Measurements from ENCODE around the gene FNDC11. TPM values are rescaled to one million over a fixed set of nuclear protein-coding genes. Genes with fewer than 3 reads are reported as not detected.

FNDC11 gene
- total and polyA plus RNA-seq, 8 donors, result 0.23 to 0.84 (median 0.67) TPM

DNA sequence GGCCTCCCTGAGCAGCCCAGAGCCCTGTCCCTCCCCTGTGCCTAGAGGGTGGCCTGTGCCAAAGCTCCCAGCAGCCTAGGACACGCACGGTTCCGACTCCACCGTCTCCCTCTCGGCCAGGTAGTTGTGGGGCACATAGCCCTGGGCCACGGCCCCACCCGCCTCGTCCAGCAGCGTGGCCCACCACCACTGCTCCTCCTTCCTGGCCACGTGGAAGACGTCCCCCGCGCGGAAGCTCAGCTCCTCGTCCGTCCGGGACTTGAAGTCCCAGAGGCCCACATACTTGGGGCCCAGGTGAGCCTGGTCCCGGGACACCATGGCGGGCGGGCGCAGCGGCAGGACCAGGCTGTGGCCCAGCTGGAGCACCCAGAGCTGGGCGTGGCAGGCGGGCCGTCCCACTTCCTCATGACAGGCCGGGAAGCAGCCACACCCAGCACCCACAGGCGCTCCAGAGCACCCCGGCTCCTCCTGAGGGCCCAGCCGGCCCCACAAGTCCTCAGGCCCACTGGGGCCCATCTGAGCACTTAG, 16.9 kb upstream of the FNDC11 start, which contains the start of gene PTK6:
TSS of gene PTK6 (minus strand) at position 380 of the 528 bp plus-strand sequence. CDS start at position 318, 62 bp downstream.
- peak within 1 kb of the TSS; percentile 85 to 89 for H3K27ac ChIP-seq
- H3K4me3 ChIP-seq, result peak within 1 kb of the TSS; percentile 25 to 42

DNA sequence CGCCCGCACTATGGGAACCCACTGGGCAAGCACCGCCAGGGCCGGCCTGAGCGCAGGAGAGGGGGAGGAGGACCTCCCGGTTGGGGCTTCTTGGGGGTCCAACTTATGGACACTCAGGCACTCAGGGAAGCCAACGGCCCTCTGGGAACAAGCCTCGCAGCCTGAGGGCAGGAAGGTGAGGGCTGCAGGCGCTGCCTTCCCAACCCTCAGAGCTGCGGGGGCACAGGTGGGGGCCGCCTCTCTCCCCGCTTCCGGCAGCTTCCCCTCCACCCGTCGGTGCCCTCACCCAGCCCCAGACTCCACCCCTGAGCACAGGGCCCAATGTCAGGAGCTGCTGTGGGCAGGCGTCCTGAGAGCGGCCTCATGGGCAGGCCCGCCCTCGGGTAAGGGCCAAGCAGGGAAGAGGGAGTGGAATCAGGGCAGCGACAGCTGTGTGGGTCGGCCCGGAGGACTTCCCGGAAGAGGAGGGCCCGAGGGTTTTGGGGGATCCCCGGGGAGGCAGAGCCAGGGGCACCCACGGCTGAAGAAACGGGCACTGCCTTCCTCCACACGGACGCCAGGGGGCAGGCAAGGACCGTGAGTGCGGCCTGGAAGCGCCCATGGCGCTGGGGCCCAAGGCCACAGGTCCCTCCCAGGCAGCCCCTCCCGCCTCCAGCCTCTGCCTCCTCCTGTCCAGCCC, 16.3 kb upstream of the FNDC11 start:
- peak; percentile 92 for ATAC-seq
- intact Hi-C loops (cut with DNase I), result no loop called here
- peak overlapping the region; percentile 25 to 42 for H3K4me3 ChIP-seq

More for the DNA sequence above, 16.9 kb upstream of the FNDC11 start, which contains the start of gene PTK6:
- Histone ChIP-seq H3K27me3 (peaks cover 0 to 41% of the 10 kb centered on the region in 2 donors), H3K9me3 (no peaks in the 10 kb centered on the region), H3K4me1 (peaks cover 13 to 31% of the 10 kb centered on the region in 2 donors), H3K36me3 (no peaks in the 10 kb centered on the region)
- intact Hi-C loops (cut with DNase I), result no loop called here
- TF ChIP-seq, protein P1, sequence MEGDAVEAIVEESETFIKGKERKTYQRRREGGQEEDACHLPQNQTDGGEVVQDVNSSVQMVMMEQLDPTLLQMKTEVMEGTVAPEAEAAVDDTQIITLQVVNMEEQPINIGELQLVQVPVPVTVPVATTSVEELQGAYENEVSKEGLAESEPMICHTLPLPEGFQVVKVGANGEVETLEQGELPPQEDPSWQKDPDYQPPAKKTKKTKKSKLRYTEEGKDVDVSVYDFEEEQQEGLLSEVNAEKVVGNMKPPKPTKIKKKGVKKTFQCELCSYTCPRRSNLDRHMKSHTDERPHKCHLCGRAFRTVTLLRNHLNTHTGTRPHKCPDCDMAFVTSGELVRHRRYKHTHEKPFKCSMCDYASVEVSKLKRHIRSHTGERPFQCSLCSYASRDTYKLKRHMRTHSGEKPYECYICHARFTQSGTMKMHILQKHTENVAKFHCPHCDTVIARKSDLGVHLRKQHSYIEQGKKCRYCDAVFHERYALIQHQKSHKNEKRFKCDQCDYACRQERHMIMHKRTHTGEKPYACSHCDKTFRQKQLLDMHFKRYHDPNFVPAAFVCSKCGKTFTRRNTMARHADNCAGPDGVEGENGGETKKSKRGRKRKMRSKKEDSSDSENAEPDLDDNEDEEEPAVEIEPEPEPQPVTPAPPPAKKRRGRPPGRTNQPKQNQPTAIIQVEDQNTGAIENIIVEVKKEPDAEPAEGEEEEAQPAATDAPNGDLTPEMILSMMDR (IDR thresholded peaks at IDR 0.05), result no peak
- ATAC-seq, result peak; percentile 69
- DNase-seq, result peak in 2 of 4 donors; percentile 88 to 94

DNA sequence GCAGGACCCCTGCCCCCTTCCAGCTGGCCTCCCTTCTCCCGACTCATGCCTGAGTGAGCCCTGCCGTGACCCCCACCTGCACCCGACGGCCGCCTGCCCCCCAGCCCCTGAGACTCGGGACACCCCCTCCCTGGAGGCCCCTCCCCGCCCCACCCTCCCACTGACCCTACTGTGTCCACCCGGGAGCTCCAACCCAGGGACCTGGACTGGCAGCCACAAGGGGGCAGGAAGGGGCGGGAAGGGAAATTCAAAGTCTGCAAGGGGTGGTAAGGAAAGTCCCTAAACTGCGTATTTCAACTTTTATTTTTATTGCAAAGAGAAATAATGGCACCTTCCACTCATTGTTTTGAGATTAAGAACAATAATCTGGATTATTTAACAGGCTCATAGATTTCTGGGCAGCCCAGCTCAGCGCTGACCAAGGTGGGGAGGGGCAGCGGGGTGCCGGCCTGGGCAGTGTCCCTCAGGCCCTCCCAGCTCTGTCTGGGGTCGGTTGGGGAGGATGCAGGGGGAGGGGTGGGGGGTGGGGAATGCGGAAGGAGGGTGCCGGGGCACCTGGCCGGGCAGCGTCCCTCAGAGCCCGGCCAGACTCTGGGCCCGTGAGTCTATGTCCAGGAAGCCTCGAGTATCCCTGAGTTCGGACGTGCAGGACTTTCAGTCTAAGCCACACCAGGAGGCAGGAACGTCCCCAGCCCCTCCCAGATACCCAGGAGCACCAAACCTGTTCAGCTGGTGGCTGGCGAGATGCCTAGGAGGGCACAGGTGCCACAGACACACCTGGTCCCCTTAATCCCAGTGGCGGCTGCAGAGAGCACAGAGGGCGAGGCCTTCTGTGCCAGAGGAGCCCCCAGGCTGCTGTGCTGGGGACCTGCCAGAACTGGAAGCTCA, 15.5 kb upstream of the FNDC11 start:
- H3K4me1 ChIP-seq, result peaks cover 13 to 31% of the 10 kb centered on the region in 2 donors
- intact Hi-C loops (cut with DNase I), result no loop called here
- H3K9me3 ChIP-seq, result no peaks in the 10 kb centered on the region
- H3K27me3 ChIP-seq, result peaks cover 0 to 32% of the 10 kb centered on the region in 2 donors
- TF ChIP-seq, protein P1 (IDR thresholded peaks at IDR 0.05), result peak in 1 of 2 donors; percentile 0
- peak in 2 of 4 donors; percentile 75 to 81 for DNase-seq
- no peaks in the 10 kb centered on the region for H3K36me3 ChIP-seq
- peak overlapping the region; percentile 85 to 89 for H3K27ac ChIP-seq
- H3K4me3 ChIP-seq, result peak overlapping the region; percentile 25 to 42
- ATAC-seq, result peak; percentile 36

More for the DNA sequence above, 16.3 kb upstream of the FNDC11 start:
- Histone ChIP-seq H3K36me3 (no peaks in the 10 kb centered on the region), H3K9me3 (no peaks in the 10 kb centered on the region), H3K4me1 (peaks cover 13 to 31% of the 10 kb centered on the region in 2 donors), H3K27me3 (peaks cover 0 to 38% of the 10 kb centered on the region in 2 donors), H3K27ac (peak overlapping the region; percentile 85 to 89)
- TF ChIP-seq, protein P1 (IDR thresholded peaks at IDR 0.05), result peak; percentile 95 to 99
- DNase-seq, result peak; percentile 75 to 99 (median 94)

DNA sequence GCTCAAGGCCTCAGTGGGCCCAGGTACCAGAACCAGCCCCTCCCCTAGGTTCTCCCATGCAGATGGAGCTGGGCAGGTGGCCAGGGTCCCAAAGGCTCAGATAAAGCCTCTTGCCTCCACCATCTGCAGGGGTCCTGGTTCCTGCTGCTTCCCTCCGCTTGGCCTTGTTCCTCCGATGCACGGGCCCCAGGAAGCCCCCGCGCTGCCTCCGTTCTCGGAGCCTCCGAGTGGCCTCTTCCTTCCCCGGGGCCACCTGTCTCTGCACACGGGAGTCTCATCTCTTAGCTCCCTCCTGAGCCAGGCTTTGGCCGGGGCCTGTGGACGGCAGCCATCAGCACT, 14.9 kb upstream of the FNDC11 start:
- Histone ChIP-seq H3K4me1 (peaks cover 13 to 31% of the 10 kb centered on the region in 2 donors), H3K9me3 (no peaks in the 10 kb centered on the region)

More for the DNA sequence above, 14.9 kb upstream of the FNDC11 start:
- DNase-seq, result no peak
- H3K4me3 ChIP-seq, result no peak overlapping the region
- peaks cover 0 to 28% of the 10 kb centered on the region in 2 donors for H3K27me3 ChIP-seq
- no peak overlapping the region for H3K27ac ChIP-seq
- H3K36me3 ChIP-seq, result no peaks in the 10 kb centered on the region
- intact Hi-C loops (cut with DNase I), result no loop called here
- no peak for ATAC-seq
- TF ChIP-seq, protein P1 (IDR thresholded peaks at IDR 0.05), result no peak
